ENCODE results near the gene MTUS2.

GRCh38 chr13:28953714-28954418, 133.7 kb downstream of the MTUS2 start:
- TF ChIP-seq CTCF (conservative IDR thresholded peaks at IDR 0.05 in 1 of 2, IDR thresholded peaks at IDR 0.05 in 1 of 2; ENCODE audit: extremely low read depth in 1 of 2, insufficient read depth in 1 of 2, low read depth in 1 of 2, low read length in 2 of 2) (no peak), EZH2 (IDR thresholded peaks at IDR 0.05; ENCODE audit: borderline replicate concordance, low read length) (no peak)

Measured in mammary epithelial cell (primary cell).